CD4-positive, alpha-beta memory T cell (primary cell): ENCODE data around the gene ZNF548. TPM values are rescaled to one million over a fixed set of nuclear protein-coding genes. Genes with fewer than 3 reads are reported as not detected.

Experiments
- CTCF ChIA-PET: fragments of 350-600 bp; sonication (Branson Sonifier 250); formaldehyde crosslinking; loops from one replicate; lab custom pipeline; 2021; ENCODE audit warnings: inconsistent platforms; ENCODE audit not compliant: partially characterized antibody; lab: Charles Lee
- POLR2A ChIA-PET: fragments of 350-600 bp; sonication (Branson Sonifier 250); formaldehyde crosslinking; loops from one replicate; lab custom pipeline; 2021; ENCODE audit not compliant: partially characterized antibody; lab: Charles Lee
- DNase-seq, 5 donors: peaks; one replicate each; pipeline versions ENCODE4 v3.0.0 to v3.0.0-alpha.2; 2020 to 2022; ENCODE audit warnings: mixed read lengths in 1 of 5
- H3K27ac ChIP-seq: one replicate; pipeline ENCODE4 v1.7.0; 2013; ENCODE audit warnings: low read depth, low read length
- H3K27me3 ChIP-seq: 2 replicates; pipeline ENCODE4 v1.7.0; 2013; ENCODE audit warnings: mild to moderate bottlenecking, low read length, moderate library complexity; ENCODE audit not compliant: insufficient read depth
- H3K36me3 ChIP-seq: 2 replicates; pipeline ENCODE4 v1.7.0; 2013; ENCODE audit warnings: mild to moderate bottlenecking, low read length, moderate library complexity; ENCODE audit not compliant: insufficient read depth
- H3K4me1 ChIP-seq: 2 replicates; pipeline ENCODE4 v1.7.0; 2013; ENCODE audit warnings: mild to moderate bottlenecking, low read length, moderate library complexity; ENCODE audit not compliant: insufficient read depth
- H3K4me3 ChIP-seq, 2 donors: one replicate each; pipeline ENCODE4 v1.7.0; 2013; ENCODE audit warnings: low read length in 2 of 2, mild to moderate bottlenecking in 1 of 2
- H3K9me3 ChIP-seq, 2 donors: one replicate each; pipeline ENCODE4 v1.7.0; 2013; ENCODE audit warnings: low read length in 2 of 2, control low read depth in 1 of 2; ENCODE audit not compliant: control insufficient read depth in 1 of 2
- H3K27ac Mint-ChIP-seq, 7 donors: one replicate each; pipeline ENCODE4 v1.8.0; 2020 to 2021; ENCODE audit warnings: mixed read lengths in 7 of 7, mild to moderate bottlenecking in 6 of 7, inconsistent platforms in 3 of 7, moderate library complexity in 3 of 7
- H3K27me3 Mint-ChIP-seq, 2 donors: one replicate each; pipeline ENCODE4 v1.8.0; 2020 to 2021; ENCODE audit warnings: mixed read lengths in 2 of 2
- H3K36me3 Mint-ChIP-seq, 2 donors: one replicate each; pipeline ENCODE4 v1.8.0; 2020 to 2021; ENCODE audit warnings: mixed read lengths in 2 of 2, inconsistent platforms in 1 of 2, mild to moderate bottlenecking in 1 of 2
- H3K4me1 Mint-ChIP-seq, 4 donors: one replicate each; pipeline ENCODE4 v1.8.0; 2020 to 2021; ENCODE audit warnings: mixed read lengths in 4 of 4, mild to moderate bottlenecking in 1 of 4
- H3K4me3 Mint-ChIP-seq, 8 donors: one replicate each; pipeline ENCODE4 v1.8.0; 2020 to 2021; ENCODE audit warnings: mixed read lengths in 8 of 8, mild to moderate bottlenecking in 7 of 8, moderate library complexity in 6 of 8, inconsistent platforms in 3 of 8
- H3K9me3 Mint-ChIP-seq, 8 donors: one replicate each; pipeline ENCODE4 v1.8.0; 2020 to 2021; ENCODE audit warnings: mixed read lengths in 8 of 8, mild to moderate bottlenecking in 5 of 8, inconsistent platforms in 3 of 8, moderate library complexity in 1 of 8
- intact Hi-C: fragments of 100-400 bp; cut with micrococcal nuclease; formaldehyde crosslinking; loops from one replicate; pipeline ENCODE4 v1.15.1; 2023
- polyA plus RNA-seq, 2 donors: library from polyadenylated mRNA; unstranded; fragments of 300-500 nt; fragmentation: Illumina TruSeq; gene quantifications; one replicate each; pipeline ENCODE4 v1.2.3, GENCODE V29; 2021
- total RNA-seq, 2 experiments: library from RNA; stranded (reverse); gene quantifications; one replicate each; pipeline ENCODE4 v1.2.3, GENCODE V29; 2021

The ZNF548 gene
- total and polyA plus RNA-seq, 4 experiments from 2014 or later, result 14.1 to 103 (median 50.1) TPM

- Histone ChIP-seq H3K27me3 (no peaks in the 10 kb centered on the region), H3K27ac (no peak overlapping the region), H3K4me1 (peaks cover 13% of the 10 kb centered on the region), H3K9me3 (peaks cover 3 to 16% of the 10 kb centered on the region in 2 donors), H3K36me3 (peaks cover 12% of the 10 kb centered on the region), H3K4me3 (no peak overlapping the region)
- Mint-ChIP-seq H3K27ac (no peak overlapping the region), H3K9me3 (peaks cover 13 to 58% (median 49%) of the 10 kb centered on the region in 8 donors), H3K27me3 (peaks cover 0 to 2% of the 10 kb centered on the region in 2 donors), H3K4me3 (no peak overlapping the region), H3K4me1 (peaks cover 22 to 39% (median 30%) of the 10 kb centered on the region in 4 donors), H3K36me3 (peaks cover 68 to 70% of the 10 kb centered on the region in 2 donors)
- CTCF ChIA-PET, result no interaction called here
- POLR2A ChIA-PET, result no interaction called here
- intact Hi-C loops, result loop anchor here (10.0 kb wide), 2 partner anchors 306 to 566 kb away; partner anchors contain the start of genes ZNF606 and ZNF776
- no peak for DNase-seq
These were observed 49.3 kb downstream of the ZNF548 start for GRCh38 chr19:57438925-57439324.

- H3K27ac ChIP-seq, result no peak overlapping the region
- Mint-ChIP-seq H3K27ac (no peak overlapping the region), H3K9me3 (peaks cover 9 to 82% (median 70%) of the 10 kb centered on the region in 8 donors), H3K36me3 (peaks cover 80 to 83% of the 10 kb centered on the region in 2 donors), H3K4me1 (peaks cover 2 to 14% (median 9%) of the 10 kb centered on the region in 4 donors), H3K27me3 (no peaks in the 10 kb centered on the region), H3K4me3 (no peak overlapping the region)
- H3K4me3 ChIP-seq, result no peak overlapping the region
- CTCF ChIA-PET, result no interaction called here
- H3K36me3 ChIP-seq, result peaks cover 20% of the 10 kb centered on the region
- no peak for DNase-seq
- intact Hi-C loops, result no loop called here
- no peaks in the 10 kb centered on the region for H3K4me1 ChIP-seq
- H3K9me3 ChIP-seq, result peaks cover 3 to 31% of the 10 kb centered on the region in 2 donors
- POLR2A ChIA-PET, result no interaction called here
- no peaks in the 10 kb centered on the region for H3K27me3 ChIP-seq
These were observed 52.5 kb downstream of the ZNF548 start for GRCh38 chr19:57441979-57442752.

GRCh38 chr19:57443121-57443696 is 53.6 kb downstream of the ZNF548 start:
- no peak overlapping the region for H3K4me3 Mint-ChIP-seq
- H3K9me3 ChIP-seq, result peaks cover 3 to 31% of the 10 kb centered on the region in 2 donors

GRCh38 chr19:57452307-57452706 is 62.7 kb downstream of the ZNF548 start:
- CTCF ChIA-PET, result no interaction called here
- Histone ChIP-seq H3K36me3 (no peaks in the 10 kb centered on the region), H3K27me3 (no peaks in the 10 kb centered on the region), H3K4me3 (no peak overlapping the region), H3K9me3 (peaks cover 0 to 27% of the 10 kb centered on the region in 2 donors), H3K4me1 (no peaks in the 10 kb centered on the region), H3K27ac (no peak overlapping the region)
- no peak for DNase-seq
- POLR2A ChIA-PET, result no interaction called here
- no peaks in the 10 kb centered on the region for H3K27me3 Mint-ChIP-seq
- H3K9me3 Mint-ChIP-seq, result peaks cover 3 to 80% (median 65%) of the 10 kb centered on the region in 8 donors
- H3K4me1 Mint-ChIP-seq, result no peaks in the 10 kb centered on the region
- intact Hi-C loops, result no loop called here
- H3K27ac Mint-ChIP-seq, result no peak overlapping the region
- H3K4me3 Mint-ChIP-seq, result no peak overlapping the region
- H3K36me3 Mint-ChIP-seq, result peaks cover 27 to 42% of the 10 kb centered on the region in 2 donors

More at GRCh38 chr19:57443121-57443696, 53.6 kb downstream of the ZNF548 start:
- CTCF ChIA-PET, result no interaction called here
- Histone ChIP-seq H3K36me3 (peaks cover 20% of the 10 kb centered on the region), H3K27ac (no peak overlapping the region), H3K4me1 (no peaks in the 10 kb centered on the region), H3K4me3 (no peak overlapping the region), H3K27me3 (no peaks in the 10 kb centered on the region)
- Mint-ChIP-seq H3K36me3 (peaks cover 78 to 80% of the 10 kb centered on the region in 2 donors), H3K27ac (no peak overlapping the region), H3K9me3 (peaks cover 9 to 88% (median 71%) of the 10 kb centered on the region in 8 donors), H3K4me1 (peaks cover 2 to 14% (median 8%) of the 10 kb centered on the region in 4 donors), H3K27me3 (no peaks in the 10 kb centered on the region)
- intact Hi-C loops, result no loop called here
- POLR2A ChIA-PET, result no interaction called here
- DNase-seq, result no peak

Other genes starting within 250 kb of the ZNF548 start
- gene ZIM3, start 244.7 kb upstream of the ZNF548 start, total RNA-seq, result not detected
- gene ZIM3, start 244.7 kb upstream of the ZNF548 start, polyA plus RNA-seq, result not detected
- gene DUXA, start 222.4 kb upstream of the ZNF548 start, total RNA-seq, result not detected
- not detected for gene DUXA, start 222.4 kb upstream of the ZNF548 start, polyA plus RNA-seq
- 10 to 100 TPM; 62.5 to 64.1 TPM for gene ZNF264, start 198.4 kb upstream of the ZNF548 start, total RNA-seq
- 10 to 100 TPM; 12.6 to 13.3 TPM for gene ZNF264, start 198.4 kb upstream of the ZNF548 start, polyA plus RNA-seq
- under 1 TPM; 0.67 to 0.81 TPM for gene AURKC, start 158.8 kb upstream of the ZNF548 start, total RNA-seq
- gene AURKC, start 158.8 kb upstream of the ZNF548 start, polyA plus RNA-seq, result under 1 TPM; 0.29 to 0.54 TPM
- 10 to 100 TPM; 19.7 to 21.6 TPM for gene ZNF805, start 149.2 kb upstream of the ZNF548 start, total RNA-seq
- 1 to 10 TPM; 2.7 to 5.6 TPM for gene ZNF805, start 149.2 kb upstream of the ZNF548 start, polyA plus RNA-seq
- 10 to 100 TPM; 60.2 to 69.6 TPM for gene ZNF460, start 109.4 kb upstream of the ZNF548 start, total RNA-seq
- 1 to 10 TPM; 4.4 to 4.8 TPM for gene ZNF460, start 109.4 kb upstream of the ZNF548 start, polyA plus RNA-seq
- gene ZNF543, start 69.4 kb upstream of the ZNF548 start, total RNA-seq, result 10 to 100 TPM in 1 of 2 experiments, 1 to 10 TPM in 1; 9.4 to 10.7 TPM
- 1 to 10 TPM; 1.9 to 6.2 TPM for gene ZNF543, start 69.4 kb upstream of the ZNF548 start, polyA plus RNA-seq
- gene ZNF304, start 38.6 kb upstream of the ZNF548 start, total RNA-seq, result 10 to 100 TPM; 13.3 to 13.6 TPM
- 1 to 10 TPM in 1 of 2 donors, under 1 TPM in 1; 0.43 to 4.1 TPM for gene ZNF304, start 38.6 kb upstream of the ZNF548 start, polyA plus RNA-seq
- gene TRAPPC2B, start 26.3 kb upstream of the ZNF548 start, total RNA-seq, result 10 to 100 TPM; 11.0 to 12.1 TPM
- gene TRAPPC2B, start 26.3 kb upstream of the ZNF548 start, polyA plus RNA-seq, result 10 to 100 TPM; 27.4 to 31.0 TPM
- 10 to 100 TPM in 1 of 2 experiments, 1 to 10 TPM in 1; 6.5 to 10.8 TPM for gene ZNF547, start 26.3 kb upstream of the ZNF548 start, total RNA-seq
- 1 to 10 TPM in 1 of 2 donors, under 1 TPM in 1; 0.56 to 1.8 TPM for gene ZNF547, start 26.3 kb upstream of the ZNF548 start, polyA plus RNA-seq
- 10 to 100 TPM; 28.3 to 29.9 TPM for gene ZNF17, start 21.3 kb downstream of the ZNF548 start, total RNA-seq
- gene ZNF17, start 21.3 kb downstream of the ZNF548 start, polyA plus RNA-seq, result 1 to 10 TPM; 3.6 to 9.5 TPM
- gene ZNF749, start 45.5 kb downstream of the ZNF548 start, total RNA-seq, result 10 to 100 TPM; 14.8 to 15.2 TPM
- gene ZNF749, start 45.5 kb downstream of the ZNF548 start, polyA plus RNA-seq, result 10 to 100 TPM in 1 of 2 donors, 1 to 10 TPM in 1; 5.9 to 21.4 TPM
- under 1 TPM; 0.36 to 0.76 TPM for gene VN1R1, start 67.3 kb downstream of the ZNF548 start, total RNA-seq
- not detected for gene VN1R1, start 67.3 kb downstream of the ZNF548 start, polyA plus RNA-seq
- gene ZNF772, start 87.7 kb downstream of the ZNF548 start, total RNA-seq, result 10 to 100 TPM; 12.8 to 17.4 TPM
- gene ZNF772, start 87.7 kb downstream of the ZNF548 start, polyA plus RNA-seq, result 1 to 10 TPM; 2.0 to 2.8 TPM
- 10 to 100 TPM; 25.3 to 28.4 TPM for gene ZNF419, start 97.9 kb downstream of the ZNF548 start, total RNA-seq
- gene ZNF419, start 97.9 kb downstream of the ZNF548 start, polyA plus RNA-seq, result 10 to 100 TPM in 1 of 2 donors, 1 to 10 TPM in 1; 7.5 to 11.7 TPM
- 10 to 100 TPM; 25.3 to 28.7 TPM for gene ZNF773, start 110.1 kb downstream of the ZNF548 start, total RNA-seq
- gene ZNF773, start 110.1 kb downstream of the ZNF548 start, polyA plus RNA-seq, result 10 to 100 TPM in 1 of 2 donors, 1 to 10 TPM in 1; 5.2 to 15.2 TPM
- gene ZNF549, start 137.5 kb downstream of the ZNF548 start, total RNA-seq, result 10 to 100 TPM; 20.5 to 21.8 TPM
- 1 to 10 TPM; 8.0 to 9.0 TPM for gene ZNF549, start 137.5 kb downstream of the ZNF548 start, polyA plus RNA-seq
- gene ZNF550, start 170.0 kb downstream of the ZNF548 start, total RNA-seq, result 10 to 100 TPM; 37.0 to 37.8 TPM
- 1 to 10 TPM; 5.4 to 9.8 TPM for gene ZNF550, start 170.0 kb downstream of the ZNF548 start, polyA plus RNA-seq
- 10 to 100 TPM; 12.0 to 13.9 TPM for gene ZNF416, start 189.1 kb downstream of the ZNF548 start, total RNA-seq
- 1 to 10 TPM; 4.6 to 8.4 TPM for gene ZNF416, start 189.1 kb downstream of the ZNF548 start, polyA plus RNA-seq
- gene ZIK1, start 194.3 kb downstream of the ZNF548 start, total RNA-seq, result 10 to 100 TPM; 11.1 to 11.3 TPM
- gene ZIK1, start 194.3 kb downstream of the ZNF548 start, polyA plus RNA-seq, result 1 to 10 TPM; 6.9 to 8.3 TPM
- gene ZNF530, start 210.0 kb downstream of the ZNF548 start, total RNA-seq, result 10 to 100 TPM in 1 of 2 experiments, 1 to 10 TPM in 1; 9.9 to 10.9 TPM
- 1 to 10 TPM; 6.8 to 9.8 TPM for gene ZNF530, start 210.0 kb downstream of the ZNF548 start, polyA plus RNA-seq
- 10 to 100 TPM; 32.1 to 32.3 TPM for gene ZNF134, start 224.4 kb downstream of the ZNF548 start, total RNA-seq
- 10 to 100 TPM in 1 of 2 donors, 1 to 10 TPM in 1; 8.9 to 12.7 TPM for gene ZNF134, start 224.4 kb downstream of the ZNF548 start, polyA plus RNA-seq
- gene ZNF211, start 243.3 kb downstream of the ZNF548 start, total RNA-seq, result 10 to 100 TPM; 48.7 to 53.3 TPM
- gene ZNF211, start 243.3 kb downstream of the ZNF548 start, polyA plus RNA-seq, result 10 to 100 TPM; 19.6 to 26.0 TPM